H9 (cell line): ENCODE results near the gene EMC8. TPM values are rescaled to one million over a fixed set of nuclear protein-coding genes. Genes with fewer than 3 reads are reported as not detected.

Experiments used
- DNase-seq: peaks from one replicate; pipeline ENCODE4 v3.0.0-alpha.2; 2017
- H2AFZ ChIP-seq: one replicate; pipeline ENCODE4 v1.6.1; 2013; ENCODE audit warnings: mild to moderate bottlenecking, low read length, control low read depth, moderate library complexity
- H2AK5ac ChIP-seq: 2 replicates; pipeline ENCODE4 v1.6.1; 2013; ENCODE audit warnings: low read length, control low read depth, mixed read lengths; ENCODE audit not compliant: insufficient read length
- H2BK120ac ChIP-seq: one replicate; pipeline ENCODE4 v1.6.1; 2013; ENCODE audit warnings: low read depth, mild to moderate bottlenecking, low read length, control low read depth, inconsistent platforms; ENCODE audit not compliant: poor library complexity, severe bottlenecking
- H2BK12ac ChIP-seq: 2 replicates; pipeline ENCODE4 v1.6.1; 2013; ENCODE audit warnings: low read length, control low read depth, mixed read lengths, low read depth; ENCODE audit not compliant: insufficient read length
- H2BK15ac ChIP-seq: 2 replicates; pipeline ENCODE4 v1.6.1; 2013; ENCODE audit warnings: low read depth, low read length, control low read depth
- H2BK20ac ChIP-seq: one replicate; pipeline ENCODE4 v1.6.1; 2013; ENCODE audit warnings: low read depth, mild to moderate bottlenecking, low read length, control low read depth, inconsistent platforms; ENCODE audit not compliant: poor library complexity, severe bottlenecking
- H2BK5ac ChIP-seq: 2 replicates; pipeline ENCODE4 v1.6.1; 2013; ENCODE audit warnings: low read length, control low read depth, mixed read lengths; ENCODE audit not compliant: insufficient read length
- H3K14ac ChIP-seq: 2 replicates; pipeline ENCODE4 v1.6.1; 2013; ENCODE audit warnings: low read length, control low read depth; ENCODE audit not compliant: insufficient read depth
- H3K18ac ChIP-seq: 2 replicates; pipeline ENCODE4 v1.6.1; 2013; ENCODE audit warnings: low read depth, mild to moderate bottlenecking, mixed read lengths, low read length, control low read depth; ENCODE audit not compliant: insufficient read length
- H3K23ac ChIP-seq: 2 replicates; pipeline ENCODE4 v1.6.1; 2013; ENCODE audit warnings: low read length, control low read depth, mixed read lengths, low read depth; ENCODE audit not compliant: insufficient read length
- H3K23me2 ChIP-seq: 2 replicates; pipeline ENCODE4 v1.6.1; 2013; ENCODE audit warnings: low read depth, mild to moderate bottlenecking, mixed read lengths, low read length, control low read depth; ENCODE audit not compliant: insufficient read length, poor library complexity, severe bottlenecking
- H3K27ac ChIP-seq: 2 replicates; pipeline ENCODE4 v1.5.1; 2013; ENCODE audit warnings: low read length, control low read depth, mixed read lengths, low read depth; ENCODE audit not compliant: insufficient read length
- H3K27me3 ChIP-seq: 2 replicates; pipeline ENCODE4 v1.6.1; 2013; ENCODE audit warnings: low read length, control low read depth, inconsistent platforms; ENCODE audit not compliant: insufficient read depth
- H3K4ac ChIP-seq: 2 replicates; pipeline ENCODE4 v1.6.1; 2013; ENCODE audit warnings: low read depth, mild to moderate bottlenecking, control low read depth, inconsistent platforms, low read length, moderate library complexity
- H3K4me1 ChIP-seq: 2 replicates; pipeline ENCODE4 v1.6.1; 2013; ENCODE audit warnings: low read length, control low read depth, inconsistent platforms; ENCODE audit not compliant: insufficient read depth
- H3K4me2 ChIP-seq: 2 replicates; pipeline ENCODE4 v1.6.1; 2013; ENCODE audit warnings: low read length, control low read depth, mixed read lengths; ENCODE audit not compliant: insufficient read length, insufficient read depth
- H3K56ac ChIP-seq: 2 replicates; pipeline ENCODE4 v1.6.1; 2013; ENCODE audit warnings: low read depth, mild to moderate bottlenecking, mixed read lengths, low read length, control low read depth; ENCODE audit not compliant: insufficient read length
- H3K79me1 ChIP-seq: 2 replicates; pipeline ENCODE4 v1.6.1; 2013; ENCODE audit warnings: low read depth, mild to moderate bottlenecking, moderate library complexity, low read length, control low read depth, inconsistent platforms; ENCODE audit not compliant: insufficient read depth, poor library complexity, severe bottlenecking
- H3K79me2 ChIP-seq: 2 replicates; pipeline ENCODE4 v1.6.1; 2013; ENCODE audit warnings: low read length, control low read depth, inconsistent platforms; ENCODE audit not compliant: insufficient read depth
- H3K9ac ChIP-seq: 2 replicates; pipeline ENCODE4 v1.6.1; 2013; ENCODE audit warnings: low read length, control low read depth, mixed read lengths; ENCODE audit not compliant: insufficient read length; ENCODE audit errors: extremely low read depth
- H3K9me3 ChIP-seq: one replicate; pipeline ENCODE4 v1.6.1; 2013; ENCODE audit warnings: low read depth, low read length, inconsistent platforms; ENCODE audit not compliant: control insufficient read depth
- H3T11ph ChIP-seq: one replicate; pipeline ENCODE4 v1.6.1; 2013; ENCODE audit warnings: mild to moderate bottlenecking, low read length, control low read depth, inconsistent platforms
- H4K20me1 ChIP-seq: one replicate; pipeline ENCODE4 v1.6.1; 2013; ENCODE audit not compliant: control insufficient read depth, insufficient read length, insufficient read depth
- H4K5ac ChIP-seq: 2 replicates; pipeline ENCODE4 v1.6.1; 2013; ENCODE audit warnings: low read depth, mild to moderate bottlenecking, mixed read lengths, low read length, control low read depth; ENCODE audit not compliant: insufficient read length
- H4K8ac ChIP-seq: replicated peaks from 2 replicates; pipeline ENCODE4 v1.6.1; 2013; ENCODE audit warnings: low read length, control low read depth, mixed read lengths, low read depth; ENCODE audit not compliant: insufficient read length
- H4K91ac ChIP-seq: 2 replicates; pipeline ENCODE4 v1.6.1; 2013; ENCODE audit warnings: low read depth, mild to moderate bottlenecking, moderate library complexity, mixed read lengths, low read length, control low read depth; ENCODE audit not compliant: insufficient read length
- H3K27ac Mint-ChIP-seq, 3 experiments: 2 replicates in 2 of 3; 3 replicates in 1 of 3; pipeline ENCODE4 v1.8.0; 2020 to 2021; ENCODE audit warnings: mixed read lengths in 3 of 3, mild to moderate bottlenecking in 1 of 3, moderate library complexity in 1 of 3
- H3K27me3 Mint-ChIP-seq: 2 replicates; pipeline ENCODE4 v1.8.0; 2021; ENCODE audit warnings: low read depth, mild to moderate bottlenecking, moderate library complexity, mixed read lengths
- H3K36me3 Mint-ChIP-seq, 3 experiments: 2 replicates in 2 of 3; 3 replicates in 1 of 3; pipeline ENCODE4 v1.8.0; 2020 to 2021; ENCODE audit warnings: low read depth in 3 of 3, mixed read lengths in 3 of 3; ENCODE audit not compliant: insufficient read depth in 1 of 3
- H3K4me1 Mint-ChIP-seq, 2 experiments: 2 replicates each; pipeline ENCODE4 v1.8.0; 2020; ENCODE audit warnings: mixed read lengths in 2 of 2
- H3K4me3 Mint-ChIP-seq, 2 experiments: 2 replicates in 1 of 2; 3 replicates in 1 of 2; pipeline ENCODE4 v1.8.0; 2020 to 2021; ENCODE audit warnings: mild to moderate bottlenecking in 2 of 2, mixed read lengths in 2 of 2, moderate library complexity in 1 of 2
- H3K9me3 Mint-ChIP-seq, 2 experiments: 2 replicates in 1 of 2; 3 replicates in 1 of 2; pipeline ENCODE4 v1.8.0; 2020; ENCODE audit warnings: mild to moderate bottlenecking in 2 of 2, mixed read lengths in 2 of 2, moderate library complexity in 1 of 2
- CTCF ChIP-seq: fragments of 200-600 bp; sonication (generic); conservative IDR thresholded peaks from 3 replicates; pipeline ENCODE4 v1.8.0; 2021; ENCODE audit warnings: antibody characterized with exemption, mild to moderate bottlenecking
- WGBS: extraction: QIAGEN DNeasy Blood & Tissue Kit; methylation state at CpG from one replicate; pipeline ENCODE4 v1.1.7; 2013; ENCODE audit warnings: missing lambda C conversion rate, low lambda C conversion rate, mixed read lengths; ENCODE audit not compliant: insufficient read length; ENCODE audit errors: extremely low coverage; 5-methylcytosine and 5-hydroxymethylcytosine counted together
- total RNA-seq: library from RNA; stranded (reverse); gene quantifications from 2 replicates; pipeline ENCODE4 v1.2.1, GENCODE V29; 2021

Gene EMC8
- total RNA-seq, 1 experiment from 2014 or later: 52.3 TPM

DNA sequence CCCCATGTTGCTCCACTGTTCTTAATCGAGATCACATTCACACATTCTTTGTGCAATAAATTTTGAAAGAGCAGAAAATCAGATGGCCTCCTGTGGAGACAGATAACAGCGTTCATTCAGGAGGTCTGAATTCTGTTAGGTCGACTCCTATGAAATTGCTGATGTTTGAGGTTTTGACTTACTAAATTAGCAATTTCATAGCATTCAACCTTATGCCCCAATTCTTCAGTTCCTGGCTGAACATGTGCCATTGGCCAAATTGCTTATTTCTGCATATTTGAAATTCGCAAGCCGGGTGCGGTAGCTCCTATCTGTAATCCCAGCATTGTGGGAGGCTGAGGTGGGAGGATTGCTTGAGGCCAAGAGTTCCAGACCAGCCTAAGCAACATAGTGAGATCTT lies 26.3 kb downstream of the EMC8 start:
- Histone ChIP-seq H3K14ac (no peak overlapping the region), H3K4me2 (no peak overlapping the region), H3K9ac (no peak overlapping the region), H2BK5ac (no peak overlapping the region), H3K4ac (no peak overlapping the region), H3K27me3 (no peaks in the 10 kb centered on the region), H3K56ac (no peak overlapping the region), H2BK12ac (no peak overlapping the region), H4K91ac (no peak overlapping the region), H4K5ac (no peak overlapping the region), H4K8ac (no peak overlapping the region), H3K27ac (no peak overlapping the region), H3K23ac (no peak overlapping the region), H3K18ac (no peak overlapping the region), H2AK5ac (no peak overlapping the region), H3K9me3 (no peaks in the 10 kb centered on the region), H3K4me1 (peaks cover 1% of the 10 kb centered on the region; the same call in 1 of the 2 replicates), H2AFZ (no peak overlapping the region), H3K79me2 (no peaks in the 10 kb centered on the region), H3K23me2 (no peaks in the 10 kb centered on the region), H2BK20ac (no peak overlapping the region), H4K20me1 (no peaks in the 10 kb centered on the region), H2BK120ac (no peak overlapping the region), H2BK15ac (no peak overlapping the region), H3T11ph (no peak overlapping the region), H3K79me1 (no peaks in the 10 kb centered on the region)
- no peak for TF ChIP-seq CTCF
- WGBS: no CpG with 5 or more reads among the region's 6 CpGs
- DNase-seq: no peak
- H3K36me3 Mint-ChIP-seq: peaks cover 0 to 19% (median 2%) of the 10 kb centered on the region in 3 experiments; a peak in 4 of 7 replicates
- no peak overlapping the region for H3K4me3 Mint-ChIP-seq
- peaks cover 7 to 16% of the 10 kb centered on the region in 2 experiments for H3K4me1 Mint-ChIP-seq
- no peaks in the 10 kb centered on the region for H3K27me3 Mint-ChIP-seq
- H3K9me3 Mint-ChIP-seq: no peaks in the 10 kb centered on the region
- H3K27ac Mint-ChIP-seq: no peak overlapping the region
